RWPE1 (cell line): ENCODE data around the gene NR4A2.
"Not testable (repeated sequence)": the region's sequence is repeated elsewhere in the genome, so short reads cannot be mapped to it uniquely, and the experiment has no call there.

Source experiments
- CTCF ChIA-PET: fragments of 350-600 bp; sonication (Branson Sonifier 250); formaldehyde crosslinking; extraction: SDS; loops from one replicate; lab custom pipeline; 2021; lab: Yijun Ruan, JAX
- POLR2A ChIA-PET: fragments of 400-600 bp; formaldehyde crosslinking; extraction: SDS; loops from one replicate; lab custom pipeline; 2020; ENCODE audit warnings: antibody characterized with exemption; ENCODE audit not compliant: low non-redundant PET; lab: Yijun Ruan, JAX
- DNase-seq: peaks from one replicate; pipeline ENCODE4 v3.0.0; 2012; ENCODE audit warnings: low spot score
- H3K27ac ChIP-seq: fragments of 450-650 bp; 2 replicates; pipeline ENCODE4 v1.5.1; 2017
- TF ChIP-seq, protein P1 (sequence below): fragments of 450-650 bp; conservative IDR thresholded peaks from 2 replicates; pipeline ENCODE4 v1.5.1; 2017; ENCODE audit warnings: low read depth, mild to moderate bottlenecking

Gene NR4A2

DNA sequence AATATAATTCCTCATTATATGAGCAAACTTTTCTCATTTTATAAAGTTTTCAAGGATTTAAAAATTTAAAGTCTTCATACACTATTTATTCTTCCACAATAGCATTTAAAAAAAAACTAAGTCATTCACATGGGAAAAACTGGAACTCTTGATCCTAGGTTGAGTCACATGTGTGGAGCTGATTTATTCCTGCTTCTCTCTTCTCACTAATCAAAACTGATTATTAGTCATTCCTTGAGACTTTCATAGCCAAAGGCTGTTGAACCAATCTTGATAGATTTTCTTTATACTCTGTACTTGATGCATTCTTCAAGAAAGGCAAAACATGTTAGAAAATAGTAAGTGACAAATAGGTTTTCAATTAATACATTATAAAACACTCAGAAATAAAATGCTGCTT, 27.4 kb downstream of the NR4A2 start:
- no peak overlapping the region for H3K27ac ChIP-seq
- CTCF ChIA-PET: interaction anchor here (0.7 kb wide), 1 partner anchor 76 kb away, joined by 5 read pairs; no protein-coding TSS in a partner anchor
- no peak for DNase-seq
- POLR2A ChIA-PET: no interaction called here
- TF ChIP-seq, protein P1, sequence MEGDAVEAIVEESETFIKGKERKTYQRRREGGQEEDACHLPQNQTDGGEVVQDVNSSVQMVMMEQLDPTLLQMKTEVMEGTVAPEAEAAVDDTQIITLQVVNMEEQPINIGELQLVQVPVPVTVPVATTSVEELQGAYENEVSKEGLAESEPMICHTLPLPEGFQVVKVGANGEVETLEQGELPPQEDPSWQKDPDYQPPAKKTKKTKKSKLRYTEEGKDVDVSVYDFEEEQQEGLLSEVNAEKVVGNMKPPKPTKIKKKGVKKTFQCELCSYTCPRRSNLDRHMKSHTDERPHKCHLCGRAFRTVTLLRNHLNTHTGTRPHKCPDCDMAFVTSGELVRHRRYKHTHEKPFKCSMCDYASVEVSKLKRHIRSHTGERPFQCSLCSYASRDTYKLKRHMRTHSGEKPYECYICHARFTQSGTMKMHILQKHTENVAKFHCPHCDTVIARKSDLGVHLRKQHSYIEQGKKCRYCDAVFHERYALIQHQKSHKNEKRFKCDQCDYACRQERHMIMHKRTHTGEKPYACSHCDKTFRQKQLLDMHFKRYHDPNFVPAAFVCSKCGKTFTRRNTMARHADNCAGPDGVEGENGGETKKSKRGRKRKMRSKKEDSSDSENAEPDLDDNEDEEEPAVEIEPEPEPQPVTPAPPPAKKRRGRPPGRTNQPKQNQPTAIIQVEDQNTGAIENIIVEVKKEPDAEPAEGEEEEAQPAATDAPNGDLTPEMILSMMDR: no peak

DNA sequence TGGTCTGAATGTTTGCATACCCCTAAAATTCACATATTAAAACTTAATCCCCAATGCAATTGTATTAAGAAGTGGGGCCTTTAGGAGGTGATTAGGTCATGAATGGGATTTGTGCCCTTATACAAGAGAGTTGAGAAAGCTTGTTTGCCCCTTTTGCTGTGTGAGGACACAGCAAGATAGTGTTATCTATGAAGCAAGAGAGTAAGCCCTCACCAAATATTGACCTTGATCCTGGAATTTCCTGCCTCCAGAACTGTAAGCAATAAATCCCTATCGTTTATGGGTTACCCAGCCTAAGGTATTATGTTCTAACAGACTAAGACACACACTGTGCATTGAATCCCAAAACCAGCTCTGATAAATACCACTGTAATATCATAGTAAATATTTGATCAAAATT, 32.2 kb downstream of the NR4A2 start:
- H3K27ac ChIP-seq: no peak overlapping the region
- ChIA-PET CTCF (no interaction called here), POLR2A (no interaction called here)
- no peak for DNase-seq
- TF ChIP-seq, protein P1: no peak

DNA sequence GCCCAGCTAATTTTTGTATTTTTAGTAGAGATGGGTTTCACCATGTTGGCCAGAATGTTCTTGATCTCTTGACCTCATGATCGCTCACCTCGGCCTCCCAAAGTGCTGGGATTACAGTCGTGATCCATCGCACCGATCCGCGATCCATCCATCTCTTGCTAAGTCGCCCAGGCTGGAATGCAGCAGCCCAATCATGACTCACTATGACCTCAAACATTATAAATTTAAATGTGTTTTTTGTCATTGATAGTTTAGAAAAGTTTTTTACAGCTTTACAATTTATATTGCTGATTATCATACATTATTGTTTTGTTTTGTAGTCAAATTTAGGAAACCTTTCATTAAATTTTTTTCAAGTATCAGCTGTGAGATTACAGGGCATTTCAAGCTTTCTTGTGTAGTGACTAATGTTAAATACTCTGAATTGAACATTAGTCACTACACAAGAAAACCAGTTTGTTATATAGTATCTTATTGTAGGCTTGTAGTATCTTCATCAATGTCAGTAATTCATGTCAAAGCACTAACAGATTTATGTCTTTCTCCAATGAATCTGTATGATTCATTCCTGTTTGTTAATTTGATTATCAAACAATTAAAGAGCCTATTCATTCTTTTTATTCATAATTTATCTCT, 37.5 kb downstream of the NR4A2 start:
- DNase-seq: peak; percentile 23
- H3K27ac ChIP-seq: no peak overlapping the region
- TF ChIP-seq, protein P1: no peak
- ChIA-PET CTCF (interaction anchor here (0.5 to 0.7 kb wide), 3 partner anchors 15 to 450 kb away, joined by 3 read pairs; no protein-coding TSS in a partner anchor), POLR2A (no interaction called here)

DNA sequence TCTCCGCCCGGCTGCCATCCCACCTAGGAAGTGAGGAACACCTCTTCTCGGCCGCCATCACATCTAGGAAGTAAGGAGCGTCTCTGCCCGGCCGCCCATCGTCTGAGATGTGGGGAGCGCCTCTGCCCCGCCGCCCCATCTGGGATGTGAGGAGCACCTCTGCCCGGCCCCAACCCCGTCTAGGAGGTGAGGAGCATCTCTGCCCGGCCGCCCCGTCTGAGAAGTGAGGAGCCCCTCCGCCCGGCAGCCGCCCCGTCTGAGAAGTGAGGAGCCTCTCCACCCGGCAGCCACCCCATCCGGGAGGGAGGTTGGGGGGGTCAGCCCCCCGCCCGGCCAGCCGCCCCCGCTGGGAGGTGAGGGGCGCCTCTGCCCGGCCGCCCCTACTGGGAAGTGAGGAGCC, 39.1 kb downstream of the NR4A2 start:
- DNase-seq, POLR2A ChIA-PET, CTCF ChIA-PET, H3K27ac ChIP-seq: not testable (repeated sequence)

DNA sequence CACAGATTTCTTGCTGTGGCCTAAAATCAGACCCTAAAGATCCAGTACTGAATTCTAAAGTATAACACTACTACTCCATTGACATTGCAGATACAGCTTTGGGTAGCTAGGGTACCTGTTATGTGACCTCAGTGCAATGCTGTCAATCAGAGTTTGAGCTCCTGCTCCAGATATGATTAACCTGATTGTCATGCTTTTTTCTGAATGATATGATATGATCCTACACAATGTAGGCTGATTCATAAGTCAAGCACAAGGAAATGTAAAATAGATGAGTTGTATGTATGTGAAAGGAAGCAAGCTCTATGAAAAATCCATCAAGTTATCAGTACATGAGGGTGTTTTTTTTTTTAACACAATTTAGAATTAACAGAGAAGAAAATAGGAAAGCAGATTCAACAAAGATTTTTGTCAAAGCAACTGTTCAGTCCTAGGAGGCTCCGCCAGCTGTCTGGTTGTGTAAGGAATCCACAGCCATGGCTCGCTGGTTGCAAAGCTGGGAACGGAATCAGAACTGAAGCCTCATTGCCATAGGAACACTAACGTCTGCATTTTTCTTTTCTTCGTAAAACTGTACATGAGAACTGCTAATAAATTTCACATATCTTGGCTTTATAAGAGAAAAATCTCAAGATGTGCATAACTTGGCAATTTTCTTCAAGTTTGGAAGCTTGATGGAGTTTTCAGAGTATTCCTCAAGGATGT, 52.9 kb downstream of the NR4A2 start:
- no peak for DNase-seq
- H3K27ac ChIP-seq: no peak overlapping the region
- CTCF ChIA-PET: interaction anchor here (0.6 kb wide), 1 partner anchor 8 kb away, joined by 4 read pairs; no protein-coding TSS in a partner anchor
- TF ChIP-seq, protein P1: no peak
- POLR2A ChIA-PET: no interaction called here
